Mesenchymal stem cell (in vitro differentiated cells and primary cell): ENCODE results near the gene ABCC4.
A peak's percentile ranks its signal among the peaks of the same experiment; 100 is the strongest.

Experiments
- DNase-seq: peaks from one replicate; pipeline ENCODE4 v3.0.0-alpha.2; 2013
- H2AFZ ChIP-seq: one replicate; pipeline ENCODE4 v1.6.1; 2013; ENCODE audit warnings: low read depth, mild to moderate bottlenecking, control low read depth, inconsistent platforms, low read length, moderate library complexity
- H2AK5ac ChIP-seq: 2 replicates; pipeline ENCODE4 v1.6.1; 2013; ENCODE audit warnings: low read length, moderate library complexity, mild to moderate bottlenecking, inconsistent platforms; ENCODE audit not compliant: severe bottlenecking
- H2BK120ac ChIP-seq: one replicate; pipeline ENCODE4 v1.6.1; 2013; ENCODE audit warnings: low read depth, mild to moderate bottlenecking, inconsistent platforms, low read length, moderate library complexity
- H2BK12ac ChIP-seq, 2 experiments: one replicate each; pipeline ENCODE4 v1.6.1; 2013; ENCODE audit warnings: inconsistent platforms in 2 of 2, low read length in 2 of 2, mild to moderate bottlenecking in 2 of 2, moderate library complexity in 2 of 2, control low read depth in 1 of 2
- H2BK15ac ChIP-seq: one replicate; pipeline ENCODE4 v1.6.1; 2013; ENCODE audit warnings: mild to moderate bottlenecking, low read depth, inconsistent platforms; ENCODE audit not compliant: poor library complexity, severe bottlenecking
- H2BK5ac ChIP-seq: 2 replicates; pipeline ENCODE4 v1.6.1; 2013; ENCODE audit warnings: low read depth, mild to moderate bottlenecking, low read length, control low read depth, inconsistent platforms; ENCODE audit not compliant: poor library complexity, severe bottlenecking
- H3K14ac ChIP-seq, 2 experiments: one replicate each; pipeline ENCODE4 v1.6.1; 2013; ENCODE audit warnings: inconsistent platforms in 2 of 2, low read length in 2 of 2, control low read depth in 1 of 2, mild to moderate bottlenecking in 1 of 2, moderate library complexity in 1 of 2
- H3K18ac ChIP-seq, 2 experiments: one replicate each; pipeline ENCODE4 v1.6.1; 2013; ENCODE audit warnings: inconsistent platforms in 2 of 2, low read length in 2 of 2, control low read depth in 1 of 2, low read depth in 1 of 2, mild to moderate bottlenecking in 1 of 2
- H3K23ac ChIP-seq, 2 experiments: one replicate each; pipeline ENCODE4 v1.6.1; 2013; ENCODE audit warnings: inconsistent platforms in 2 of 2, low read length in 2 of 2, mild to moderate bottlenecking in 2 of 2, moderate library complexity in 2 of 2, control low read depth in 1 of 2
- H3K27ac ChIP-seq: 2 replicates; pipeline ENCODE4 v1.5.1; 2013; ENCODE audit warnings: mild to moderate bottlenecking, moderate library complexity, low read length, control low read depth, inconsistent platforms; ENCODE audit not compliant: poor library complexity, severe bottlenecking
- H3K27me3 ChIP-seq, 2 experiments: 2 replicates each; pipeline versions ENCODE4 v1.6.1 to v1.7.0; 2013; ENCODE audit warnings: low read length in 2 of 2, mild to moderate bottlenecking in 2 of 2, moderate library complexity in 2 of 2, control low read depth in 1 of 2, inconsistent platforms in 1 of 2; ENCODE audit not compliant: control insufficient read depth in 1 of 2, insufficient read depth in 1 of 2
- H3K36me3 ChIP-seq, 2 experiments: 2 replicates each; pipeline versions ENCODE4 v1.6.1 to v1.7.0; 2013; ENCODE audit warnings: low read length in 2 of 2, control low read depth in 1 of 2, inconsistent platforms in 1 of 2, low read depth in 1 of 2, mild to moderate bottlenecking in 1 of 2; ENCODE audit not compliant: insufficient read depth in 2 of 2, control insufficient read depth in 1 of 2
- H3K4ac ChIP-seq, 2 experiments: one replicate each; pipeline ENCODE4 v1.6.1; 2013; ENCODE audit warnings: inconsistent platforms in 2 of 2, low read length in 2 of 2, mild to moderate bottlenecking in 2 of 2, moderate library complexity in 2 of 2, control low read depth in 1 of 2, low read depth in 1 of 2
- H3K4me1 ChIP-seq: 2 replicates; pipeline ENCODE4 v1.6.1; 2013; ENCODE audit warnings: low read depth, low read length, control low read depth; ENCODE audit not compliant: control insufficient read depth, insufficient read depth
- H3K4me2 ChIP-seq: 2 replicates; pipeline ENCODE4 v1.6.1; 2013; ENCODE audit warnings: low read length, mild to moderate bottlenecking, inconsistent platforms; ENCODE audit not compliant: poor library complexity, severe bottlenecking
- H3K4me3 ChIP-seq, 2 experiments: 2 replicates each; pipeline versions ENCODE4 v1.5.1 to v1.7.0; 2013; ENCODE audit warnings: low read length in 2 of 2, mild to moderate bottlenecking in 2 of 2, control low read depth in 1 of 2, low read depth in 1 of 2; ENCODE audit not compliant: insufficient read depth in 1 of 2
- H3K79me1 ChIP-seq: replicated peaks from 2 replicates; pipeline ENCODE4 v1.6.1; 2013; ENCODE audit warnings: mild to moderate bottlenecking, control low read depth, low read length, inconsistent platforms; ENCODE audit not compliant: poor library complexity, severe bottlenecking
- H3K9ac ChIP-seq: 2 replicates; pipeline ENCODE4 v1.7.0; 2013; ENCODE audit warnings: mild to moderate bottlenecking, low read length, moderate library complexity
- H3K9me3 ChIP-seq: 2 replicates; pipeline ENCODE4 v1.7.0; 2013; ENCODE audit warnings: mild to moderate bottlenecking, low read length; ENCODE audit not compliant: control insufficient read depth
- H4K8ac ChIP-seq: one replicate; pipeline ENCODE4 v1.6.1; 2013; ENCODE audit warnings: inconsistent platforms, mild to moderate bottlenecking, low read length, moderate library complexity
- H4K91ac ChIP-seq: one replicate; pipeline ENCODE4 v1.6.1; 2013; ENCODE audit warnings: mild to moderate bottlenecking, low read length, inconsistent platforms
- WGBS: methylation state at CpG from one replicate; pipeline ENCODE4 v1.1.7; 2013; ENCODE audit warnings: mixed read lengths; 5-methylcytosine and 5-hydroxymethylcytosine counted together

ABCC4 gene

DNA sequence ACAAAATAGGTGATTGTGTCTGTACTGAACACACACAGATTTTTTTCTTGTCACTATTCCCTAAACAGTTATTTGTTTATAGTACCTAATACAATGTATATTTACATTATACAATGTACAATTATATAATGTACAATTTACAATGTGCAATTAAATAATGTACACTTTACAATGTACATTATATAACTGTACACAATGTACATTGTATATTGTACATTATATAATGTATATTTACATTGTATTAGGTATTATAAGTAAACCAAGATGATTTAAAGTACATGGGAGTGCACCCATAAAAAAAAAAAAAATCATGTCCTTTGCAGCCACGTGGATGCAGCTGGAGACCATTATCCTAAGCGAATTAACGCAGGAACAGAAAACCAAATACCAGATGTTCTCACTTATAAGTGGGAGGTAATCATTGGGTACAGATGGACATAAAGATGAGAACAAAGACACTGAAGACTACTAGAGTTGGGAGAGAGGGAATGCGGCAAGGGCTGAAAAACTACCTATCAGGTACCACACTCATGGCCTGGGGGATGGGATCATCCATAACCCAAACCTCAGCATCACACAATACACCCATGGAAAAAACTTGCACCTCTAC is 68.1 kb downstream of the ABCC4 start:
- Histone ChIP-seq H3K27me3 (no peaks in the 10 kb centered on the region), H3K23ac (no peak overlapping the region), H2BK120ac (no peak overlapping the region), H3K18ac (no peak overlapping the region), H4K91ac (no peak overlapping the region), H3K14ac (no peak overlapping the region), H3K79me1 (peaks cover 36% of the 10 kb centered on the region), H3K4me2 (no peak overlapping the region), H2BK5ac (no peak overlapping the region), H3K9ac (no peak overlapping the region), H3K4me1 (peaks cover 5% of the 10 kb centered on the region), H3K9me3 (no peaks in the 10 kb centered on the region), H3K4ac (no peak overlapping the region), H4K8ac (no peak overlapping the region), H2BK12ac (no peak overlapping the region), H2BK15ac (no peak overlapping the region), H2AFZ (no peak overlapping the region), H3K4me3 (no peak overlapping the region), H3K36me3 (peaks cover 2 to 14% of the 10 kb centered on the region in 2 experiments), H2AK5ac (peak overlapping the region; percentile 52), H3K27ac (no peak overlapping the region)
- DNase-seq = no peak
- 90% methylated on average over 3 of the region's 4 CpGs for WGBS

DNA sequence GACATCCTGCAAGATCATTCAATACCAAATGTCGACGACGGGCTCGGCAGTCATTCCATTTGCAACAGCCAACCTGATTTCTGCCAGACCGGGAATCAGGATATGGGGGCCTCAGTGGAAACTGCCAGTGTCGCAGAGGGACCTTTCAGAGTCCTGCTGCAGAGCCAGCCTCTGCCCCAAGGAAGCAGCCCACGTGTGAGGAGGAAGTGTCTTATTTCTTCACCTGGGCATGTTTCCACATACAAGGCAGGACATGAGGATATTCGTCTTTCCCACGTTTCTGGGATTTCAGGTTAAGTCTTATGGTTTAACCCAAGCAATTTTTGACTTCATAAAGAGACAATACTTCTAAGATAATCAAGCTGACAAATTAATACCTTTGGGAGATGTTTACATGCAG is 69.9 kb downstream of the ABCC4 start:
- H3K27me3 ChIP-seq = no peaks in the 10 kb centered on the region

DNA sequence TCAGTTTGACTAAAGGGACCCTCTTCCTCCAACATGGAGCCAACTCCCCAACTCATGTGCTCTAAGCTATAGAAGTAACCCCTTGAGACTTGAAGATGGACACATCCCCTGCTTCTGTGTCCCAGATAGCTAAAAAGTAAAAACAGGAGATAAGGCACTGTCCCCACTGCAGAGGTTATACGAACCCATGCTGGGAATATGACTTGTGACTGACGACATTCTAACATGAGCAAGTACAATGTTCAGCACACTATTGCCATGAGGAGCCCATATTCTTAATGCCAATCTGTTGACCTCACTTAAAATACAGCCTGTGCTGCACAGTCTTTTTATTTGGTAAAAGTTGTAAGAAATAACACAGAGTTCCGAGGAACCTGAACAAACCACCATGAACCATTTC is 71.4 kb downstream of the ABCC4 start:
- Histone ChIP-seq H3K4ac (no peak overlapping the region), H2BK15ac (no peak overlapping the region), H2BK120ac (no peak overlapping the region), H4K91ac (peak overlapping the region; percentile 37), H2AFZ (no peak overlapping the region), H3K9me3 (no peaks in the 10 kb centered on the region), H3K4me3 (no peak overlapping the region), H3K23ac (no peak overlapping the region), H3K79me1 (peaks cover 30% of the 10 kb centered on the region), H4K8ac (peak overlapping the region; percentile 23), H2AK5ac (no peak overlapping the region), H2BK5ac (no peak overlapping the region), H3K27ac (no peak overlapping the region), H3K27me3 (no peaks in the 10 kb centered on the region), H3K36me3 (peaks cover 0 to 8% of the 10 kb centered on the region in 2 experiments), H3K14ac (no peak overlapping the region), H3K4me1 (peaks cover 2% of the 10 kb centered on the region), H3K9ac (no peak overlapping the region), H3K18ac (no peak overlapping the region), H2BK12ac (no peak overlapping the region), H3K4me2 (no peak overlapping the region)
- no peak for DNase-seq
- WGBS = 75% methylated on average over 2 of the region's 3 CpGs

More for the DNA sequence above, 69.9 kb downstream of the ABCC4 start:
- Histone ChIP-seq H3K4me2 (no peak overlapping the region), H4K91ac (no peak overlapping the region), H3K18ac (no peak overlapping the region), H3K27ac (no peak overlapping the region), H2AK5ac (no peak overlapping the region), H3K4me3 (no peak overlapping the region), H3K14ac (no peak overlapping the region), H3K4me1 (peaks cover 3% of the 10 kb centered on the region), H2AFZ (no peak overlapping the region), H2BK120ac (no peak overlapping the region), H3K9me3 (no peaks in the 10 kb centered on the region), H3K36me3 (peaks cover 0 to 8% of the 10 kb centered on the region in 2 experiments), H4K8ac (no peak overlapping the region), H3K4ac (no peak overlapping the region), H3K9ac (no peak overlapping the region), H2BK5ac (no peak overlapping the region), H3K23ac (no peak overlapping the region), H2BK12ac (no peak overlapping the region), H3K79me1 (peaks cover 34% of the 10 kb centered on the region), H2BK15ac (no peak overlapping the region)
- DNase-seq = no peak
- WGBS = 88% methylated on average over 9 of the region's 9 CpGs

DNA sequence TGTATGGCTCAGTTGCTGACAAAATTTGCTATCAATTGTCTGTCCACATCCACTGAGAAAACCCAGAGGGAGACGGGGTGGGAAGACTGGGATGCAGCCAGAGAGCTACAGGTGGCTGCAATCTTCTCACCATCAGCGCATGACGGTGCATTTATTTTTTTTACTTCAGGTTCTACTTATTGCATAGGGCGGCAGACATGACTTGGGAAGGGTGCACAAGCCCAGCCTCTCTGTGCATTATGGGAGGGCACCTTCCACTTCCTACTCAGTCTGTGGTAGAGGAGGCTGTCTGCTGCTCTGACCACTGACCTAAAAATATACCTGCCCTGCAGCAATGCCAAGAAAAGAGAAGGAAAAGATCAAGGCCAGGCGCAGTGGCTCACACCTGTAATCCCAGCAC is 73.1 kb downstream of the ABCC4 start:
- peaks cover 2% of the 10 kb centered on the region for H3K4me1 ChIP-seq
- peaks cover 27% of the 10 kb centered on the region for H3K79me1 ChIP-seq
- 82% methylated on average over 5 of the region's 5 CpGs for WGBS

More for the DNA sequence above, 73.1 kb downstream of the ABCC4 start:
- H2BK120ac ChIP-seq = no peak overlapping the region
- H3K27ac ChIP-seq = no peak overlapping the region
- H3K27me3 ChIP-seq = no peaks in the 10 kb centered on the region
- H2BK5ac ChIP-seq = no peak overlapping the region
- H3K4me3 ChIP-seq = no peak overlapping the region
- no peak overlapping the region for H3K18ac ChIP-seq
- H3K23ac ChIP-seq = no peak overlapping the region
- no peak overlapping the region for H2AFZ ChIP-seq
- H3K36me3 ChIP-seq = peaks cover 0 to 8% of the 10 kb centered on the region in 2 experiments
- no peak overlapping the region for H4K91ac ChIP-seq
- no peak overlapping the region for H3K9ac ChIP-seq
- no peak overlapping the region for H4K8ac ChIP-seq
- H3K9me3 ChIP-seq = no peaks in the 10 kb centered on the region
- DNase-seq = no peak
- H2BK15ac ChIP-seq = no peak overlapping the region
- H2BK12ac ChIP-seq = no peak overlapping the region
- no peak overlapping the region for H2AK5ac ChIP-seq
- H3K4me2 ChIP-seq = no peak overlapping the region
- H3K4ac ChIP-seq = no peak overlapping the region
- no peak overlapping the region for H3K14ac ChIP-seq
